HEK293 (cell line): Measurements from ENCODE around the gene SLX4.

ENCODE experiments used
- CTCF ChIP-seq: fragments of 450-650 bp; formaldehyde crosslinking; IDR thresholded peaks from 2 replicates; pipeline ENCODE4 v1.5.1; 2016; ENCODE audit warnings: missing biosample characterization, missing genetic modification characterization
- YY2 ChIP-seq: fragments of 450-650 bp; formaldehyde crosslinking; IDR thresholded peaks from 2 replicates; pipeline ENCODE4 v1.5.1; 2016; ENCODE audit warnings: missing biosample characterization, missing genetic modification characterization
- ZBTB1 ChIP-seq: fragments of 450-650 bp; formaldehyde crosslinking; IDR thresholded peaks from 2 replicates; pipeline ENCODE4 v1.5.1; 2016; ENCODE audit warnings: missing biosample characterization, missing genetic modification characterization
- ZNF24 ChIP-seq: fragments of 450-650 bp; formaldehyde crosslinking; IDR thresholded peaks from 2 replicates; pipeline ENCODE4 v1.5.1; 2016; ENCODE audit warnings: missing biosample characterization, missing genetic modification characterization
- ZNF394 ChIP-seq: fragments of 450-650 bp; formaldehyde crosslinking; IDR thresholded peaks from 2 replicates; pipeline ENCODE4 v1.5.1; 2016; ENCODE audit warnings: missing biosample characterization, missing genetic modification characterization, mild to moderate bottlenecking, moderate library complexity, borderline replicate concordance
- ZNF501 ChIP-seq: fragments of 450-650 bp; formaldehyde crosslinking; IDR thresholded peaks from 2 replicates; pipeline ENCODE4 v1.5.1; 2016; ENCODE audit warnings: missing biosample characterization, missing genetic modification characterization
- ZNF510 ChIP-seq: fragments of 450-650 bp; formaldehyde crosslinking; IDR thresholded peaks from 2 replicates; pipeline ENCODE4 v1.5.1; 2018; ENCODE audit warnings: mild to moderate bottlenecking, missing genetic modification characterization, missing biosample characterization; ENCODE audit not compliant: insufficient replicate concordance

GRCh38 chr16:3587547-3588110 lies 23.8 kb downstream of the SLX4 start:
- TF ChIP-seq CTCF (tag by site-specific recombination) (no peak), ZBTB1 (no peak), ZNF24 (no peak), ZNF510 (tag by site-specific recombination) (no peak), YY2 (tag by site-specific recombination) (no peak), ZNF501 (tag by site-specific recombination) (no peak), ZNF394 (tag by site-specific recombination) (no peak)
